Subcutaneous abdominal adipose tissue (tissue), 5 donors: ENCODE data around the gene GUCD1.

ENCODE experiments used
- H3K27ac ChIP-seq: one replicate; pipeline ENCODE4 v1.7.0; 2013; ENCODE audit warnings: low read depth, mild to moderate bottlenecking, inconsistent platforms, low read length, moderate library complexity
- H3K27me3 ChIP-seq, 5 donors: one replicate each; pipeline ENCODE4 v1.7.0; 2013; ENCODE audit warnings: low read length in 5 of 5, inconsistent platforms in 1 of 5; ENCODE audit not compliant: control insufficient read depth in 5 of 5, insufficient read depth in 4 of 5
- H3K36me3 ChIP-seq, 5 donors: one replicate each; pipeline ENCODE4 v1.7.0; 2013; ENCODE audit warnings: low read length in 5 of 5; ENCODE audit not compliant: control insufficient read depth in 5 of 5, insufficient read depth in 5 of 5
- H3K4me1 ChIP-seq, 5 donors: one replicate each; pipeline ENCODE4 v1.7.0; 2013; ENCODE audit warnings: low read length in 5 of 5, mild to moderate bottlenecking in 3 of 5, moderate library complexity in 1 of 5; ENCODE audit not compliant: control insufficient read depth in 5 of 5, insufficient read depth in 5 of 5
- H3K4me3 ChIP-seq, 5 donors: one replicate each; pipeline ENCODE4 v1.7.0; 2013; ENCODE audit warnings: low read length in 5 of 5, low read depth in 1 of 5
- H3K9ac ChIP-seq, 5 donors: one replicate each; pipeline ENCODE4 v1.7.0; 2013; ENCODE audit warnings: low read length in 5 of 5, mild to moderate bottlenecking in 4 of 5, moderate library complexity in 3 of 5
- H3K9me3 ChIP-seq, 5 donors: one replicate each; pipeline ENCODE4 v1.7.0; 2013; ENCODE audit warnings: low read length in 5 of 5; ENCODE audit not compliant: control insufficient read depth in 5 of 5
- donor health status: healthy.
- donor health status: healthy.
- donor health status: healthy.
- donor health status: healthy.
- donor health status: healthy.

Gene GUCD1

DNA sequence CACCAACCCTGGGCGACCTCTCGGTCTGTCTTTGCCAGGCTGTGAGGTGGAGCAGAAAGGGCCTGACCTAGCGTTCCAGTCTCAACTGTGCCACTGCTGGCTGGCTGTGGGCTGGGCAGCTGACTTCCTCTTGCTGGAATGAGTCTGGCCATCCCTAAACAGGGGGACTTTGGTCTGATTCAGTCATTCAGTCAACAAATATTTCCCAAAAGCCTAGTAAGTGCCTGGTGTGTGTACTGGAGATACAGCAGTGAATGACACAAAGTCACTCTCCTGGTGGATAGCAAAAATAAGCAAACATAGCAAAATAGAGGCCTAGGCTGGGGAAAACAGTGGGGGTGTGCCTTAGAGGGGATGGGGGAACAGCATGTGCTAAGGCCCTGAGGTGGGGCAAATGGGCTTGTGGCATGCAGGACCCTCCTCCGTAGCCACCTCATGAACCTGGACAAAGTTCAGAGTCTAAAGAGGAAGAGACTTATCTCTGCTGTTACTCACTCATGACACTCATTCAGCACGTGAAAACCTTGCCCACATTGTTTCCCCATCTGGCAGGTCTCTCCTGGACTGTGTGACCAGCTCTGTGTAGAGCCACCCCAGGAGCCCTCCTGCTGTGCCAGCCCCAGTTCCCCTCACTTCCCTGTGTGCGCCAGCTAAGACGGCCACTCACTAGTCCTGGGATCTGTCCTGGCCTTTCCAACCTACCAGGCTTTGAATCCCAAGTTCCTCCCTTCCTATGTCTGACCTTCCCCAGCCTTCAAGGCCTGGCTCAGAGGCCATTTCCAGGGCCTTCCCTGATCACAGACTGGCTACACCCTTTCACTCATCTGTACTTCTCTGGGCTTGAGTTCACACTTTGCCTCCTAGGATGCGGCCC lies 4.7 kb downstream of the GUCD1 start:
- H3K9me3 ChIP-seq: no peaks in the 10 kb centered on the region
- H3K4me3 ChIP-seq: no peak overlapping the region
- H3K9ac ChIP-seq: peak overlapping the region in 1 of 5 donors; percentile 5
- no peak overlapping the region for H3K27ac ChIP-seq
- H3K27me3 ChIP-seq: no peaks in the 10 kb centered on the region
- H3K36me3 ChIP-seq: peaks cover 0 to 53% (median 38%) of the 10 kb centered on the region in 5 donors
- peaks cover 12 to 46% (median 32%) of the 10 kb centered on the region in 5 donors for H3K4me1 ChIP-seq

DNA sequence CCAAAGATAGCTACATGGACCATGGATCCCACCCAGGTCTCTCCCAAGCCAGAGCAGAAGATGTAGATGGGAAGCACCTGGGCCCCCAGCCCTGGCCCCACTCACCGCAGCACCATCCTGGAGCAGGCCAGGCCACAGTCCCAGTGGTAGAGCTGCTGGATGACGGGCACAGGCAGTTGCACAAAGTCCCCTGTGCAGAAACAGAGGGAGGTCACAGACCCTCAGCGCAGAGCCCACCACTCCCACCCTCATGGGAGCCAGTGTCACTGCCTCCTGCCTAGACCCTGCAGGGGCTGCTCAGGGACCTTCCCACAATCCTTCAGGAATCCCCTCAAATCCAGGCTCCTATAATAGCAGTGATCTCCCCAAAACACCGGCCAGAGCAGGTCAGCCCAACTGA lies 6.1 kb downstream of the GUCD1 start:
- H3K4me1 ChIP-seq: peaks cover 9 to 41% (median 26%) of the 10 kb centered on the region in 5 donors
- H3K27ac ChIP-seq: no peak overlapping the region
- no peak overlapping the region for H3K9ac ChIP-seq
- H3K36me3 ChIP-seq: peaks cover 0 to 67% (median 46%) of the 10 kb centered on the region in 5 donors
- no peak overlapping the region for H3K4me3 ChIP-seq
- H3K27me3 ChIP-seq: no peaks in the 10 kb centered on the region
- H3K9me3 ChIP-seq: no peaks in the 10 kb centered on the region

DNA sequence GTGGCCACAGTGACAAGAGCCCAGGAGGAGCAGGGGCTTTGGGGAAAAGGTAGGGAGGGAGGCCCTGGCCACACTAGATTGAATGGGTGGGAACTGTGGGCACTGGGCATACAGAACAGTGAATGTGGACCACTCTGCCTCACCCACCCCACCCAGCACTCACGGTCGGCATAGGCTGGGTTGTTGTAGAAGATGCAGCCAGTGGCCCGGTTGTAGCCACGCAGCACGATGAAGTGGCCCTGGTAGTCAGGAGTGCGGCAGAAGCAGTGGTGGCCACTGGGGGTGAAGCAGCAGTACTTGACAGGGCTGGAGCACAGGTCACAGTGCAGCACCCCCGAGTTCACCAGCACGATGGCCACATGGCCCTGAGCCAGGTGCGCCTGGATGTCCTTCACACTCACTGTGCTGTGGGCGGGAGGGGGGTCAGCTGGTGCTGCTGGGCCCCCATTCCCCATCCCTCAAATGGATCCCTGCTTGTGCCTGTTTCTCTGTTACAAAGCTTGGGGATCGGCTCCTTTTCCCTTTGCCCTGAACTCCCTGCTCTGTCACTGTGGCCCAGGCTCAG lies 11.2 kb downstream of the GUCD1 start:
- no peak overlapping the region for H3K27ac ChIP-seq

DNA sequence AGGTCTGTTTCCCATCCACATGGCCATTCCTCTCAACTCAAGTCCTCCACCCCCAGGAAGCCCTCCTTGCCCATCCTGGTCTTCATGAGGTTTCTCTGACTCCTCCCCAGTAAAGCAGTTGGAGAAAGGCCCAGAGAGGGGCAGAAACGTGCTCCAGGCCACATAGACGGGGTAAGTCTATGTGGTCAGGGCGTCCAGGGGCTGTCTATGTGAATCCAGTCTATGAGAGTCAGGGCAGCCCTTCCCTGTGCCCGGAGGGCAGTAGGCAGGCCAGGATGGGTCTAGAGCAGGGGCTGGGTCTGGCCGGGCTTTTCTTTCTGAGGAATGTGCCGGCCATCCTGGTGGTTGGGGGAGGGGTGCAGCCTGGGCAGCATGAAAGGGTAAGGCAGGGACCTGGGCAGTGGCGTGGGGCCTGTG lies 11.7 kb downstream of the GUCD1 start:
- Histone ChIP-seq H3K9ac (no peak overlapping the region), H3K4me3 (no peak overlapping the region), H3K4me1 (peaks cover 0 to 21% (median 14%) of the 10 kb centered on the region in 5 donors), H3K36me3 (peaks cover 0 to 80% (median 70%) of the 10 kb centered on the region in 5 donors), H3K27me3 (no peaks in the 10 kb centered on the region), H3K9me3 (no peaks in the 10 kb centered on the region), H3K27ac (no peak overlapping the region)

More for the DNA sequence above, 11.2 kb downstream of the GUCD1 start:
- Histone ChIP-seq H3K4me1 (peaks cover 0 to 21% (median 14%) of the 10 kb centered on the region in 5 donors), H3K9ac (no peak overlapping the region), H3K9me3 (no peaks in the 10 kb centered on the region), H3K27me3 (no peaks in the 10 kb centered on the region), H3K4me3 (no peak overlapping the region), H3K36me3 (peaks cover 0 to 86% (median 76%) of the 10 kb centered on the region in 5 donors)

- H3K9ac ChIP-seq: no peak overlapping the region
- no peak overlapping the region for H3K27ac ChIP-seq
- peaks cover 0 to 75% (median 66%) of the 10 kb centered on the region in 5 donors for H3K36me3 ChIP-seq
These were observed 12.3 kb downstream of the GUCD1 start for GRCh38 chr22:24542641-24543040.

GRCh38 chr22:24541681-24542515 lies 13.0 kb downstream of the GUCD1 start:
- H3K4me1 ChIP-seq: peaks cover 0 to 21% (median 14%) of the 10 kb centered on the region in 5 donors

More at GRCh38 chr22:24542641-24543040, 12.3 kb downstream of the GUCD1 start:
- no peaks in the 10 kb centered on the region for H3K27me3 ChIP-seq
- no peak overlapping the region for H3K4me3 ChIP-seq
- no peaks in the 10 kb centered on the region for H3K9me3 ChIP-seq
- peaks cover 0 to 21% (median 14%) of the 10 kb centered on the region in 5 donors for H3K4me1 ChIP-seq

DNA sequence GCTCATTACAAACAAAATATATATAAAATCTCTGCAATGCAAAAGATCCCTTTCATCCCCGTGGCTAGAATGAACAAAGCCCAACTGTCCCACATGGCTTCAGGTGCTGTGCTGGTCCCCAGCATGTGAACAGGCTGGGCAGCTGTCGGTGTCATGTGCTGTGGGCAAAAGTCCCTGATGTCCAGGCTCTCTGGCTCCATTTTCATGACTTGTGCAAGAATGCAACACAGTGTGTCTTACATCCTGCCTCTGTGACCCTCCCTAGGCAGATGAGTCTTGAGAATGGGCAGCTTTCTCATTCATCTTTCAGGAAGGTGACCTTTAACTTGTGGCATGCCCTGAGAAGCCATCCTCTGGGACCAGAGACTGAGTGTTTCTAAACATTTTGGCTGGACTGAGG lies 14.5 kb downstream of the GUCD1 start:
- Histone ChIP-seq H3K27me3 (no peaks in the 10 kb centered on the region), H3K36me3 (peaks cover 0 to 60% (median 50%) of the 10 kb centered on the region in 5 donors), H3K4me1 (peaks cover 0 to 21% (median 14%) of the 10 kb centered on the region in 5 donors), H3K9me3 (no peaks in the 10 kb centered on the region), H3K9ac (no peak overlapping the region), H3K4me3 (no peak overlapping the region), H3K27ac (no peak overlapping the region)

More at GRCh38 chr22:24541681-24542515, 13.0 kb downstream of the GUCD1 start:
- Histone ChIP-seq H3K36me3 (peaks cover 0 to 68% (median 59%) of the 10 kb centered on the region in 5 donors), H3K27me3 (no peaks in the 10 kb centered on the region), H3K9me3 (no peaks in the 10 kb centered on the region), H3K4me3 (no peak overlapping the region), H3K9ac (no peak overlapping the region), H3K27ac (no peak overlapping the region)

- Histone ChIP-seq H3K9me3 (no peaks in the 10 kb centered on the region), H3K4me3 (no peak overlapping the region), H3K27ac (no peak overlapping the region), H3K36me3 (peaks cover 0 to 23% (median 16%) of the 10 kb centered on the region in 5 donors), H3K9ac (no peak overlapping the region), H3K27me3 (no peaks in the 10 kb centered on the region), H3K4me1 (peaks cover 0 to 7% (median 0%) of the 10 kb centered on the region in 5 donors)
These were observed 18.8 kb downstream of the GUCD1 start for GRCh38 chr22:24536089-24536488.

- H3K27me3 ChIP-seq: no peaks in the 10 kb centered on the region
- no peaks in the 10 kb centered on the region for H3K9me3 ChIP-seq
- H3K9ac ChIP-seq: no peak overlapping the region
- peaks cover 0 to 15% (median 9%) of the 10 kb centered on the region in 5 donors for H3K36me3 ChIP-seq
- no peak overlapping the region for H3K27ac ChIP-seq
- peaks cover 0 to 2% (median 0%) of the 10 kb centered on the region in 5 donors for H3K4me1 ChIP-seq
- no peak overlapping the region for H3K4me3 ChIP-seq
These were observed 19.6 kb downstream of the GUCD1 start for GRCh38 chr22:24535348-24535747.
